NCI-H2107 (cell line): ENCODE results near the gene IFIT3.

Experiments used
- DNase-seq: peaks from one replicate; lab custom pipeline; 2025; lab: John Stamatoyannopoulos, UW

The IFIT3 gene

GRCh38 chr10:89357975-89358374 lies 30.2 kb downstream of the IFIT3 start:
- DNase-seq = no peak

- no peak for DNase-seq
Observed at GRCh38 chr10:89360157-89360556, 32.4 kb downstream of the IFIT3 start.

- no peak for DNase-seq
Observed at GRCh38 chr10:89362929-89363328, 35.1 kb downstream of the IFIT3 start.

- DNase-seq = no peak
Observed at GRCh38 chr10:89363729-89364442, 36.1 kb downstream of the IFIT3 start.

GRCh38 chr10:89364531-89364930 lies 36.7 kb downstream of the IFIT3 start:
- DNase-seq = no peak

- DNase-seq = no peak
Observed at GRCh38 chr10:89367529-89367928, 39.7 kb downstream of the IFIT3 start.

- DNase-seq = no peak
Observed at GRCh38 chr10:89368129-89368528, 40.3 kb downstream of the IFIT3 start.

GRCh38 chr10:89369156-89370105 lies 41.6 kb downstream of the IFIT3 start:
- DNase-seq = no peak

- no peak for DNase-seq
Observed at GRCh38 chr10:89371079-89371478, 43.3 kb downstream of the IFIT3 start.

- DNase-seq = no peak
Observed at GRCh38 chr10:89371987-89372386, 44.2 kb downstream of the IFIT3 start.

GRCh38 chr10:89373916-89374711 lies 46.3 kb downstream of the IFIT3 start:
- DNase-seq = no peak

GRCh38 chr10:89374713-89375141 lies 46.9 kb downstream of the IFIT3 start:
- no peak for DNase-seq

- DNase-seq = no peak
Observed at GRCh38 chr10:89377705-89378637, 50.2 kb downstream of the IFIT3 start, which contains the start of gene IFIT1B. Gene IFIT1B (plus strand): TSS chr10:89378056. CDS start chr10:89378136, 80 bp downstream.

GRCh38 chr10:89379103-89379502 lies 51.3 kb downstream of the IFIT3 start:
- no peak for DNase-seq

- no peak for DNase-seq
Observed at GRCh38 chr10:89382757-89383156, 55.0 kb downstream of the IFIT3 start.

GRCh38 chr10:89384474-89385340 lies 56.9 kb downstream of the IFIT3 start:
- DNase-seq = no peak

- no peak for DNase-seq
Observed at GRCh38 chr10:89388806-89389205, 61.0 kb downstream of the IFIT3 start.

GRCh38 chr10:89389254-89389653 lies 61.5 kb downstream of the IFIT3 start:
- no peak for DNase-seq
